NCI-H82 (cell line): ENCODE results near the gene MTARC2.

Experiments
- DNase-seq: peaks from one replicate; lab custom pipeline; 2025; lab: John Stamatoyannopoulos, UW

Gene MTARC2

DNA sequence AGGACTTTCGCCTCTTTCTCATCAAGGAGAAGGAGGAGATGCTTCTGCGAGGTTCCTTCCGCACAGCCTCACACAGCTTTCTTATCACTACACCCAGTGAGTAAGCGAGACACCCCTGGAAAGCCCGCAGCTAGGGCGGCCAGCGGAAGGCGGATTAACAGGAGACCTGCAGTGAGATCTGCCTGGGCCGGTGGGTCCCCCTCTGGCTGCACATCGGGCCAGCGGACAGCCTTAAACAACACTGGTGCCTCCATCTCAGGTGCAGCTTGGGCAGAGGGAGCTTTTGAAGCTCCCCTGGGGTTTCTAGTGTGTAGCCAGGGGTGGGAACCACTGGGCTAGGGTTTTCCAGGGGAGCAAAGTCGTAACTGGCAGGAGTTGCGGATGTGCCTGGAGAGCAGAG lies 21.1 kb downstream of the MTARC2 start:
- DNase-seq = no peak

DNA sequence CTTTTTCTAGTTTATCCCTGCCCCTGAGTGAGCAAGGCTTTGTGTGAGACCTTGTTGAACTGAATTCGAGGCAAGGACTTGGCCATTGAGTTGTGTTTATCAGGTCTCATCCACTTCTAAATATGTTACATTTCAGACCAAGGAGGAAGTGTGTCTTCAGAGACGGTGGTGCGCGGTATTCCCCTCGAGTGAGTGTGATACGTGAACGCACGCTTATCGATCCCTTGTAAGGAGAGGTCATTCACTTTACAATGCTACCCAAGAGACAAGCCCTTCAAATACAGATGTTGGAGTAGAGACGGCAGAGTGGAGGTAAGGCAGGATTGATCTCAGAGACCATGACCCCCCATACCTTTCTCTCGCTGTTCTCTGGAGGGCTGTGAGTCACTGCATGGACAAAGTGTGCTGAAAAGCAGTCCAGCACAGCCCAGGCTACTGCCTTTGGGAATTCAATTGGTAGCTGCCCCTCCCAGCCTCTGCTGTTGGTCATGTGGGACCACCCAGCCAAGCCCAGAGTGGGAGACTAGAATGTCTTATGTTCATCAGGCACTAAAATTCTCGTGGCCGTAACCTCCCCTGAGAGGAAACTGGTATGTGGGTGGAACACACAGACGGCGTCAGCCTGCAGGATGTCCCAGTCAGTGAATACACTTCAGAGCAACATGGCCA lies 22.3 kb downstream of the MTARC2 start:
- DNase-seq = no peak

DNA sequence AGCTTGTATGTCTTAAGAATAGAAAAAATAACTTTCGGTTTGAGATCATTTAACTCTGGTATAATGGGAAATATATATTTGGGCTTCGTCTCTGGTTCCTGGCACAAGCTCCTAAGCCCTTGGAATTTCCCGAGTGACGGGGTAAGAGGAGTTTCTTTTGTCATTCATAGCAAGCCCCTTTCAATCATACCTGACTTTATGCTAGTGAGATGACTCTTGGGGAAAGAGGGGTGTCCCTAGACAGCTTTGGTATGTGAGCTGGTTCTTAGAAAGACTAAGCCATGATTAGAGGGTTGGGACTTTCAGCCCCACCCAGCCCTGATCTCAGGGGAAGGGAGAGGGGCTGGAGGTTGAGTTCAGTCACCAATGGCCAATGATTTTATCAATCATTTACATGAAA lies 24.7 kb downstream of the MTARC2 start:
- no peak for DNase-seq

DNA sequence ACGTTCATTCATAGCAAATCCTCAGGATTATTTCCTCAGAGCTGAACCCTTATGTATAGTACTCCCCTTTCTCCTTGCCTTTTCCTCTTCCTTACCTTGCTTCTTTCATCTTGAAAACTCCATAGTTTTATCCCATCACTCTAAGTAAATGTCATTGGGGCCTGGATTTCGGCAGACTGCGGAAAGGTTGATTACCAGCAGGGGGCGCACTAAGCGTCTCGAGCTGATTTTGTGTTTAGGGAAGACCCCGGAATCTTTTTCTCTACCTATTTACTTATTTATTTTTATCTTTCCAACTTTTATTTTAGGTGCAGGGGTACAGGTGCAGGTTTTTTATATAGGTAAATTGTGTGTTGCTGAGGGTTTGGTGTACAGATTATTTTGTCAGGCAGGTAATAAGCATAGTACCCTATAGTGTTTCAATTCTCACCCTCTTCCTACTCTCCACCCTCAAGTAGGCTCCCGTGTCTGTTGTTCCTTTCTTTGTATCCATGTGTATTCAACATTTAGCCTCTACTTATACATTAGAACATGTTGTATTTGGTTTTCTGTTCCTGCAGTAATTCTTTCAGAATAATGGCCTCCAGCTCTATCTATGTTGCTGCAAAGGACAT lies 27.2 kb downstream of the MTARC2 start:
- DNase-seq = peak; percentile 67

DNA sequence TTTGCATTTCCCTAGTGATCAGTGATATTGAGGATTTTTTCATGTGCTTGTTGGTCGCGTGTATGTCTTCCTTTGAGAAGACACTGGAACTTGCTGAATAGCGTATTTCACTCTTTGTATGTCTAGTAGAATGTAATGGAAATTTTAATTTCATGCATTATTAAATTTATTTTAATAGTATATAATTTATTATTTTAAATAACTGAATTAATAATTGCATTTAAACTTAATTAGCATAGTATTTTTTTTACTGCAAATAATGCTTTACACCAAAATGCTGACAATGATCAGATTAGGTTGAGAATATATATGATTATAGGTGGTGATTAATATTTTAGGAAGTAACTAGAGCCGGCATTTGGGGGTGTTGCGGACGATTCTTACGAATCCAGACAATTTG lies 28.1 kb downstream of the MTARC2 start:
- no peak for DNase-seq

DNA sequence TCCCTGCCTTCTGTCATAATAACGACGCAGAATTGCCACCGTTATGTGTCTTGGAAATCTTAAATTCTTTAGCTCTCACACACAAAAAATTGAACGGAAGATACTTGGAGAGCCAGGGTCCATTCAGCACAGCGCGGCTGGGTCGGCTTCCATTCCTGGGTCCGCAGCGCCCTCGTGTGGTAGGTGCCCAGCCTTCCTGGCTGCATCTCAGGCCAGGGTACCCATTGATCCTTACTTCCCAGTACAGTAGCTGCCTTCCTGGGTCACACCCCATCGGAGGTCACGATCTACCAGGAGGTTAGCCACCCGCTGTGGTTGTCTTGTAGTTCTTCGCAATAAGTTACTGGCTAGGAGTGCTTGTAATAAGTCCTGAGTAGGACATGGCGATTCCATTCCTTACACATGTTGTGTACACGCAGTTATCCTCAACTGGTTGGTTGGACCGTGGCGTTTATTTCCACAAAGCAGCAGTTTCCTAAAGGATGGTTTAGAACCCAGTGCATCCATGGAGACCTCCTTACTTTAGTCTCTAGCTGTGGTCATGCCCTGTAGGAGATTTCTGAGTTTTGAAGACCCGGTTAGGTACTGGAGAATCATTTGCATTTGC lies 28.7 kb downstream of the MTARC2 start:
- DNase-seq = peak; percentile 90

DNA sequence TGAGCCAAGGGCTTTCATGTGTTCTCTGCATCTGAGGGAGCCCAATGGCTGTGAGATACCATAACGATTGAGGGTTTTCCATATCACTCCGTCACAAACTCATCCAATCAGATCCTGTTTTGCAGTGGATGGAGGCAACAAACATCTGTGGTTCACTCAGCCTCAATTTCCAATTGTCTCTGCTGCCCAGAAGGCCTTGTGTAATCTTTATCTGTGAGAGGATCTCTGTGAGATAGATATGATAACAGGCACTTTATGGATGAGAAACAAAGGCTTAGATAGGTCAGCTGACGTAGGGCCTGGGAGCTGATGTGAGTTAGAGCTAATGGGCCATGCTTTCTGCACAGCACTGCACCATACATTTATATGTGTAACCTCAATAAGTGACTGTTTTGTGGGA lies 35.3 kb downstream of the MTARC2 start:
- no peak for DNase-seq

DNA sequence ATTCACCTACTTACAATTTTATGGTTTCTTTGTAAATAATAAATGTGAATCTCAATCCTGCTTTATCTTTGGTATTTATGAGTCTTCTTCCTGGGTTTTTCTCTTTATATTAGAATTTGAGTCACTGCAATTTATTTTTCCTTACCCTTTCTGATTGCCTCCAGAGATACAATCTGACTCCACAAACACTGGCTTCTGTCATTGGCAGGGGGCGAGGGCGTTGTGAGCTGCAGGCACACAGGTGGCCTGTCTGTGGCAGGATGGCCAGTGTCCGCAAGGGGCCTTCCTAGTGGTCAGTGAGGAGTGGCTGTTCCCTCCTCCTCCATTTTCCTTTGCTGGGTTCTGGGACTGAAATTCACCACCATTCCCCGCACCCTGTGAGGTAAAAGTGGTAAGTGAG lies 36.6 kb downstream of the MTARC2 start:
- DNase-seq = no peak

DNA sequence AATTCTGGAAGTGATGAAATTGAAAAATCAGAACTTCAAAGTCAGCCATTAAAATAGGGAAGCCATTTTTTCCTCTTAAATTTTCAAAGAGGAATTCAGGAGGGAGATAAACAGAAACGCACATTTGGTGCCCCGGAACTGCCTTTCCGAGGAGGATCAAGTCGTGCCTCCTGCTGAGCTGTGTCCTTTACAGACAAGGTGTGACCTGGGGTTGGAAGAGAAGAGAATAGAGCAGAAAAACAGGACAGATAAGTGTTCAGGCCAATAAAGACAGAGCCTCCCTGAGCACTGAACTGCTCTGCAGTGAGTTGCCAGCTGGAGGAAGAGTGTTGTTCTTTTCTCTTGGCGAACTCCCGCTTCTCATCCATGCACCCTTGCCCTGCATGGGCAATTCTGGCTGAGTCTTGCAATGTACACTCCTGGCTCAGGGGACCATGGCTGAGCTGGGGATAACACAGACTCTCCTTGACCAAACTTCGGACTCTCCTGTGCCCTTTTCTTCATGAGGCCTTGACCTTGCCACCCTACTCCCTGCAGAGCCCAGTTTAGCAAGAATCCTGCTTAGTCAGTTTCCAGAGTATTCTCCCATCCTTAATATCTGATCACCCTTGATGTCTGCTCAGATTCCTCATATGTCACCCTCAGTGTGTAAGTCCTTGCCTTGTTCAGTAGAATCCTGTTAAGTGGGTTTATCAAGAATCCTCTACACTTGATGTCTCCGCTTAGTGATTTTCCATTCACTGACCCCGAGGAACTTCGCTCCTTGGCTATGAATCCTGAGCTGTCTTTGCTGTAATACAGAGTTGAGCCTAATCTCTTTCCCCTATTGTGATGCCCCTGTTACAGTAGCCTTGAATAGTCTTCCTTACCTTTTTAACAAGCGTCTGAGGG lies 37.3 kb downstream of the MTARC2 start:
- no peak for DNase-seq

DNA sequence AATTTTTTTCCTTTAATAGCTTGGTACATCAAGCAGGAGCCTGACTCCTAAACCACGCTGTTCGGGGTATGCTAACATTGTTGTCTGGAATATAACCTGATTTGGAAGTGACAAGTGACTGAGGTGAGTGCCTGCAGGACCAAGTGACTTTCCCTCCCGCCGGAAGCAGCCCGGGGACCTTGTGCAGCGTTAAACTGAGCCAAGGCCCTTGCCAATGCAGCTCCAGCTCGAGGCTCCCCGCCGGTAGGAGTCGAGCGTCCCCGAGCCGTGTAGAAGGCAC lies 37.9 kb downstream of the MTARC2 start:
- DNase-seq = peak; percentile 52

DNA sequence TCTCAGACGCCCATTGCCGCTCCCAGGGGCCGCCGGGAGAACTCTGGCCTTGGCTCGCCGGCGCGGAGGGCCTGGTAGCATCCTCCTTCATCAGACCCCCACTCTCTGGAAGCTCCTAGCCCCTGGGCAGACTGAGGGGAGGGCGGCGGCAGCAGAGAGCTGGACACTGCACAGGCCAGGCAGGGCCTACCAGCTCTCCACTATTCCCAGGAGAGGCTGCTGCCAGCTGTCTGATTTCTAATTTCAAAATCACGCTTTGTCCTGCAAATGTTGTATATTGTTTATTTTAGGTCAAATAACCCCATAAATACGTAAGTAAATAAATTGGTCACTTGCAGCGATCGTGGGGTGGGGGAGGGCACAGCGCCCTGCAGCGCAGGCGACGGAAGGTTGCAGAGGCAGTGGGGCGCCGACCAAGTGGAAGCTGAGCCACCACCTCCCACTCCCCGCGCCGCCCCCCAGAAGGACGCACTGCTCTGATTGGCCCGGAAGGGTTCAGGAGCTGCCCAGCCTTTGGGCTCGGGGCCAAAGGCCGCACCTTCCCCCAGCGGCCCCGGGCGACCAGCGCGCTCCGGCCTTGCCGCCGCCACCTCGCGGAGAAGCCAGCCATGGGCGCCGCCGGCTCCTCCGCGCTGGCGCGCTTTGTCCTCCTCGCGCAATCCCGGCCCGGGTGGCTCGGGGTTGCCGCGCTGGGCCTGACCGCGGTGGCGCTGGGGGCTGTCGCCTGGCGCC lies 38.4 kb downstream of the MTARC2 start, which contains the start of gene MTARC1:
Gene MTARC1 (plus strand): TSS at position 577 of the 732 bp plus-strand sequence. CDS start 32 bp downstream, at position 609.
- DNase-seq = peak; percentile 72

DNA sequence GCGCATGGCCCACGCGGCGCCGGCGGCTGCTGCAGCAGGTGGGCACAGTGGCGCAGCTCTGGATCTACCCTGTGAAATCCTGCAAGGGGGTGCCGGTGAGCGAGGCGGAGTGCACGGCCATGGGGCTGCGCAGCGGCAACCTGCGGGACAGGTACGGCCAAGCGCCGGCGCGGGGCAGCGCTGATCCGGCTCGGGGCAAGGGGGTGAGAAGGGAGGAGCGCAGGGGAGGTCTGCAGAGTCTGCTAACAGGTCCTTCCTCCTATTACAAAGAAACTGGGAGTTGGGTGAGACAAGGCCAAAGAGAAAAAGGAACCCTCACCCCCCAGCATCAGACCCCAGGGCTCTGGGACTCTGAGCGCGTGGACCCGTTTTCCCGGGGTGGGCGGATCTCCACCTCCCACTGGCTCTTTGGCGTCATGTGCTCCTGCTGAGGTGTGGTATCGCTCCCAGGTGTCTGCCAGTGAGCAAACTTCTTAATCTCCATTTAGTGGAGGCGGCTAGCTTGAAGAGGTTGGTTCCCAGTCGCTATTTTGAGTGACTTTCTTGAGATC lies 39.0 kb downstream of the MTARC2 start:
- DNase-seq = peak; percentile 64

DNA sequence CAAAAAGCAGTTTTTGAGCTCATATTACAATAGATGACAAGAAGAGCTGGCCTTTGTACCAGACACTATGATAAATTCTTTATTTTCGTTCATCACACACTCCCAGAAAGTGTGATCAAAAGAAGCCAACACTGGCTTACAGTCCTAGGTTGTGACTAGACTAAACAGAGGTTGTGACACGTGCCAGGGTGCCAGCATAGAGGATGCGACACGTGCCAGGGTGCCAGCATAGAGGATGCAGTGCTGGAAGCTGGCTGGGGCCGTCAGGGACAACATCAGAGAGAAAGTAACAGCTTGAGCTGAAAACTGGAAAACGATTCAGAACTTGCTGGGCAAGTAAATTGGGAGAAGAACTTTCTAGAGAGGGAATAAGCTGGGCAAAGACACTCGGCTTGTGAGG lies 40.8 kb downstream of the MTARC2 start:
- DNase-seq = no peak

DNA sequence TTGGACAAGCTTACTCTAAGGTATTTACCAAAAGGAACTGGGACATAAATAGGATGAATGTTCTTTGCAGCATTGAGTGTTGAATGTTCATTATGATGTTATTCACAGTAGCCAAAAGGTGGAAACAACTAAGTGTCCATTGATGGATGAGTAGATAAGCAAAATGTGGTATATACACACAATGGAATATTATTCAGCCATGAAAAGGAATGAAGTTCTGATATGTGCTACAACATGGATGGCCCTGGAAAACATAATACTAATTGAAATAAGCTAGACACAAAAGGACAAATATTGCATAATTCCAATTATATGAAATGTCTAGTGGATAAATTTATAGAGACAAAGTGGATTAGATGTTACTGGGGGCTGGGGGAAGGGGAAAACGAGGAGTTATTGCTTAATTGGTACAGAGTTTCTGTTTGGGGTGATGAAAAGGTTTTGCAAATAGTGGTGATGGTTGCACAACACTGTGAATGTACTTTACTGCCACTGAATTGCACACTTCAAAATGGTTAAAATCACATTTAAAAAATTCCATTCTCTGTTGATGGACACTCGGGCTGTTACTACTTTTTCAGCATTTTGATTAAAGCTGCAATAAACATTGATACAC lies 41.5 kb downstream of the MTARC2 start:
- DNase-seq = no peak

DNA sequence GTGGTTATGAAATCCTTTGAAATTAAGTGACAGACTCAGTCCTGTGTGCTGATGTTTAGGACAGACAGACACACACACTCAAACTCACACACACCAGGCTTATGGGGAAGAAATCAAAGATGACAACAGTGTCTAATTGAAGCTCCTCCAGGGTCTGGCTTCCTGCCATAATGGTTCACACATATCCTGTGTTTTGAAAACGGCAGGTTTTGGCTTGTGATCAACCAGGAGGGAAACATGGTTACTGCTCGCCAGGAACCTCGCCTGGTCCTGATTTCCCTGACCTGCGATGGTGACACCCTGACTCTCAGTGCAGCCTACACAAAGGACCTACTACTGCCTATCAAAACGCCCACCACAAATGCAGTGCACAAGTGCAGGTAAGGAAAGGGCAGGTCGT lies 43.2 kb downstream of the MTARC2 start:
- no peak for DNase-seq

DNA sequence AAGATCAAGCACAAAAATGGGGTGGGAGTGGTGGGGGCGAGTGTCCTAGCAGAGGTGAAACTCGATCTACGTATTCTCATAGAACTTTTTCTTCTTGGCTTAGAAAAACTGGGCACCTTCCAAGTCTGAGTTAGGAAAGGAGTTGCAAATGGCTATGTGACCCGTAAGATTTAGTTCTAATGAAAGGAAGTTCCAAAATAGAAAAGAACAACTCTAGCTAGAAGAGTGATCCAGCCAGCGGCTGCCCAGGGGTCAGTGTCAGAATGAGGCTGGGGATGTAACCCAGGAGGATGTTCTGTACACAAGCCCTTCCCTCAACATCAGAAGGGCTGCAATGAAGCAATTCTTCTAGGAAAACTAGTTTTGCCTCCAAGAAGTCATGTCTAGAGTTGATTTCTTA lies 43.8 kb downstream of the MTARC2 start:
- DNase-seq = no peak

DNA sequence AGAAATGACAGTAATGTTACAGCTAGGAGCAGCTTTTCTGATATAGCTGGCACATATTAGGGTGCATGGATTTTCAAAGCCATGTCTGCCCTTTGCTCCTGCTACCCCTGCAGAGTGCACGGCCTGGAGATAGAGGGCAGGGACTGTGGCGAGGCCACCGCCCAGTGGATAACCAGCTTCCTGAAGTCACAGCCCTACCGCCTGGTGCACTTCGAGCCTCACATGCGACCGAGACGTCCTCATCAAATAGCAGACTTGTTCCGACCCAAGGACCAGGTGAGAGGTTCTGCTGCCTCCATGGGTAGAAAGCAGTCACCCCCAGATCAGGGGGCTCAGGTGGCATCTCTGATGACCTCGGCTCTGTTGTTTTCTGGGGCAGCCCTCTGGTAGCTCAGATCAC lies 48.4 kb downstream of the MTARC2 start:
- no peak for DNase-seq

DNA sequence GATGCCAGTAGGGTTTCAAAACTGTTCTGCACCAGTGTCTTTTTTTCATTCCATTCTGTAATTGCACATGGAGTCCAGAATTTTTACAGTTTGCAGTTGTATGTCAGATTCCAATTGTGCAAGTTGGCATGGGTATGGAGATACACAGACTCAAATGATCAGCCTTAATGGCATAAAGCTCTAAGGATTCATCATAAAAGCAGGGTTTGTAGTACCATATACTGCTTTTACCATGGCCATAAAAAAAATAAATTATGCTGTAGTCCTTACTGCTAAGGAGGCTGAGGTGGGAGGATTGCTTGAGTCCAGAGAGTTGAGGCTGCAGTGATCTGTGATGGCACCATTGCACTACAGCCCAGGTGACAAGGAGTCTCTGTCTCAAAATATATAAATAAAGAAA lies 48.9 kb downstream of the MTARC2 start:
- DNase-seq = no peak

DNA sequence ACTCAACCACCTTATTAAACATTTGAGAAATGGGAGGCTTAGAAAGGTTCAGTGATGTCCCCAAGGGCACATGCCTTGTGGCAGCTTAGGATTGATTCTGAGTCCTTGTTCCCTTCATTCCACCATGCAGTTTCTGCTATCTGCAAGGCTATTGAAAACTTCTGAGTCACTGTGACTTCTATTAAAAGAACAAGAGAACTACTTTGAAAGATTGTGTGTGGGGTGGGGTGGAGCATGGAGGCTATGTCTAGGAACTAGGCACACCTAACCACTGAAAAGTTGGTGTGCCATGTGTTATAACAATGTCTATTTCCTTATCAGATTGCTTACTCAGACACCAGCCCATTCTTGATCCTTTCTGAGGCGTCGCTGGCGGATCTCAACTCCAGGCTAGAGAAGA lies 49.4 kb downstream of the MTARC2 start:
- no peak for DNase-seq

DNA sequence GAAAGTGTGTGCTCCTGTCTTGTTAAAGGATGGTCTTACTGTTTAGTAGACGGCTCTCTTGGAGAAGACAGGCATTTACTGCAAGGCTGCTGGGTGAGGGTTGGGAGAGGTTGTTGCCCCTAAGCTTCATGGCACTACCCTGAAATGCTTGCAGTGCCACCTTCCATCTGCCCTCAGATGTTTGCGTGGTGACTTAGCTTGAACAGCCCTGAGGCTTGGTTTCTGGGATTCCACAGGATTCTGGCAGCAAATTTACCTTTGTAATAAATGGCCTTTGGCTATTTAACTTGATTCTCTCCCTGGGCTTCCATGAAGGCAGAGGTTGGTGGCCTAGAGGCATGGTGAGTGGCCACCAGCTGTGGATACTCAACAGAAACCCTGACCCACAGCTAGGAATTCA lies 50.2 kb downstream of the MTARC2 start:
- DNase-seq = no peak

DNA sequence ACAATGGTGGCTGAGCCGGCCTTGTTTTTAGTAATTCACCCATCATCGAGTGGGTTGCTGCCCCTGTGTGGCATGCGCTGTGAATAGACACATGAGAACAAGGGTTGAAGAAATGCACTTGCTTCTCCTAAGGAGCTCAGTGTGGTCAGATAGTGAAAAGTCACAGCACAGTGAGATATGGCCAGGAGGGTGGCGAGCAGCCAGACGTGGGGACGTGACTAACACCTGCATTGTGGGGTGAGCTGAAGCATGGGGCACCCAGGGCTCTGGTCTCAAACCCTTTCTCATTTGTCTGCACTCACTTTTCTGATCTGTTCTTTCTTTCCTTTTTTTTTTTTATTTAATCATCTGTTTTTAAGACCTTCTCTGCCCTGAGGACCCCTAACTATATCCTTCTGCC lies 52.1 kb downstream of the MTARC2 start:
- DNase-seq = no peak
